Gastrocnemius medialis (tissue), 4 donors: Measurements from ENCODE around the gene CDKAL1. TPM values are rescaled to one million over a fixed set of nuclear protein-coding genes. Genes with fewer than 3 reads are reported as not detected.

ENCODE experiments used
- ATAC-seq, 2 donors: fragments of 150-250 bp; one replicate each; pipeline ENCODE4 v1.9.1; 2016
- DNase-seq, 2 donors: peaks; one replicate each; pipeline ENCODE4 v3.0.0-alpha.2; 2019
- H3K27ac ChIP-seq, 4 donors: fragments of 200-600 bp; sonication (generic); 1 replicate in 1 of 4; 2 replicates in 3 of 4; pipeline ENCODE4 v1.5.1; 2016 to 2018; ENCODE audit warnings: mild to moderate bottlenecking in 2 of 4, moderate library complexity in 1 of 4
- H3K27me3 ChIP-seq, 3 donors: fragments of 200-600 bp; sonication (generic) in 2 of 3; 1 replicate in 1 of 3; 2 replicates in 2 of 3; pipeline versions ENCODE4 v1.5.1 to v1.6.0; 2016 to 2019; ENCODE audit warnings: mild to moderate bottlenecking in 1 of 3, moderate library complexity in 1 of 3
- H3K36me3 ChIP-seq, 2 donors: fragments of 200-600 bp; sonication (generic) in 1 of 2; one replicate each; pipeline ENCODE4 v1.5.1; 2017 to 2018
- H3K4me1 ChIP-seq, 2 donors: fragments of 200-600 bp; sonication (generic) in 1 of 2; one replicate each; pipeline ENCODE4 v1.5.1; 2016 to 2017; ENCODE audit warnings: mild to moderate bottlenecking in 2 of 2
- H3K4me3 ChIP-seq, 4 donors: fragments of 200-600 bp; sonication (generic) in 3 of 4; 1 replicate in 1 of 4; 2 replicates in 3 of 4; pipeline ENCODE4 v1.5.1; 2016 to 2019; ENCODE audit warnings: mild to moderate bottlenecking in 2 of 4
- H3K9me3 ChIP-seq, 3 donors: fragments of 200-600 bp; sonication (generic) in 2 of 3; 1 replicate in 1 of 3; 2 replicates in 2 of 3; pipeline ENCODE4 v1.5.1; 2016 to 2019
- POLR2A ChIP-seq, 2 donors: fragments of 450-650 bp; IDR thresholded peaks; one replicate each; pipeline ENCODE4 v1.6.1; 2017; ENCODE audit warnings: antibody characterized with exemption in 2 of 2, mild to moderate bottlenecking in 2 of 2, moderate library complexity in 2 of 2
- in situ Hi-C, 4 donors: fragments of 200-750 bp; cut with MboI; loops; one replicate each; pipeline versions ENCODE4 v1.15.0 to v1.8.0; 2017; ENCODE audit warnings: low sequenced_read_pairs in 4 of 4
- intact Hi-C: fragments of 100-400 bp; cut with DNase I; formaldehyde crosslinking; loops from one replicate; pipeline ENCODE4 v1.15.1; 2023; ENCODE audit warnings: low total_unique reads
- total RNA-seq, 4 donors: library from RNA; depleted of rRNA; stranded (reverse); fragments of >200 nt; gene quantifications; one replicate each; pipeline versions ENCODE4 v1.1.0 to v1.2.3, GENCODE V29; 2016
- TF ChIP-seq, protein P1 (sequence below), 5 experiments: fragments of 450-650 bp in 3 of 5; fragments of 200-600 bp in 2 of 5; sonication (generic) in 2 of 5; IDR thresholded peaks in 4 of 5; conservative IDR thresholded peaks in 1 of 5; 1 replicate in 4 of 5; 2 replicates in 1 of 5; pipeline ENCODE4 v1.5.1; 2016 to 2019; ENCODE audit warnings: antibody characterized with exemption in 5 of 5, mild to moderate bottlenecking in 3 of 5, moderate library complexity in 3 of 5

Gene CDKAL1
- total RNA-seq, 4 donors from 2014 or later, result 9.6 to 17.0 (median 11.4) TPM

DNA sequence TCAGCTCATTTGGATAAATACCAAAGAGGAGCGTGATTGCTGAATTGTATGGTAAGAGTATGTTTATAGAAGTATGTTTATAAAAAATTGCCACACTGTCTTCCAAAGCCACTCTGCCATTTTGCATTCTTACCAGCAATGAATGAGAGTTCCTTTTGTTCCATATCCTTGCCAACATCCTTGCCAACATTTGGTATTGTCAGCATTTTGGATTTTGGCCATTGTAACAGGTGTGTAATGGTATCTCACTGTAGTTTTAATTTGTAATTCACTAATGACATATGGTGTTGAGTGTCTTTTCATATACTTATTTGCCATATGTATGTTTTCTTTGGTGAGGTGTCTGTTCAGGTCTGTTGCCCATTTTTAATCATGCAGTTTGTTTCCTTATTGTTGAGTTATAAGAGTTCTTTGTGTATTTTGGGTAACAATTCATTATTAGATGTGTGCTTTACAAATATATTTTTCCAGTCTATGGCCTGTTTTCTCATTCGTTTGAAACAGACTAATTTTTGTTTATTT is 539.1 kb downstream of the CDKAL1 start:
- in situ Hi-C loops (no loop called here), intact Hi-C loops (no loop called here)
- DNase-seq (no peak), ATAC-seq (no peak)
- no peak for TF ChIP-seq POLR2A (IDR thresholded peaks at IDR 0.05)
- TF ChIP-seq, protein P1, sequence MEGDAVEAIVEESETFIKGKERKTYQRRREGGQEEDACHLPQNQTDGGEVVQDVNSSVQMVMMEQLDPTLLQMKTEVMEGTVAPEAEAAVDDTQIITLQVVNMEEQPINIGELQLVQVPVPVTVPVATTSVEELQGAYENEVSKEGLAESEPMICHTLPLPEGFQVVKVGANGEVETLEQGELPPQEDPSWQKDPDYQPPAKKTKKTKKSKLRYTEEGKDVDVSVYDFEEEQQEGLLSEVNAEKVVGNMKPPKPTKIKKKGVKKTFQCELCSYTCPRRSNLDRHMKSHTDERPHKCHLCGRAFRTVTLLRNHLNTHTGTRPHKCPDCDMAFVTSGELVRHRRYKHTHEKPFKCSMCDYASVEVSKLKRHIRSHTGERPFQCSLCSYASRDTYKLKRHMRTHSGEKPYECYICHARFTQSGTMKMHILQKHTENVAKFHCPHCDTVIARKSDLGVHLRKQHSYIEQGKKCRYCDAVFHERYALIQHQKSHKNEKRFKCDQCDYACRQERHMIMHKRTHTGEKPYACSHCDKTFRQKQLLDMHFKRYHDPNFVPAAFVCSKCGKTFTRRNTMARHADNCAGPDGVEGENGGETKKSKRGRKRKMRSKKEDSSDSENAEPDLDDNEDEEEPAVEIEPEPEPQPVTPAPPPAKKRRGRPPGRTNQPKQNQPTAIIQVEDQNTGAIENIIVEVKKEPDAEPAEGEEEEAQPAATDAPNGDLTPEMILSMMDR (IDR thresholded peaks at IDR 0.05 in 4 of 5, conservative IDR thresholded peaks at IDR 0.05 in 1 of 5), result no peak
- Histone ChIP-seq H3K9me3 (no peaks in the 10 kb centered on the region), H3K27ac (no peak overlapping the region), H3K27me3 (no peaks in the 10 kb centered on the region), H3K36me3 (no peaks in the 10 kb centered on the region), H3K4me1 (peaks cover 0 to 4% of the 10 kb centered on the region in 2 donors), H3K4me3 (no peak overlapping the region)

DNA sequence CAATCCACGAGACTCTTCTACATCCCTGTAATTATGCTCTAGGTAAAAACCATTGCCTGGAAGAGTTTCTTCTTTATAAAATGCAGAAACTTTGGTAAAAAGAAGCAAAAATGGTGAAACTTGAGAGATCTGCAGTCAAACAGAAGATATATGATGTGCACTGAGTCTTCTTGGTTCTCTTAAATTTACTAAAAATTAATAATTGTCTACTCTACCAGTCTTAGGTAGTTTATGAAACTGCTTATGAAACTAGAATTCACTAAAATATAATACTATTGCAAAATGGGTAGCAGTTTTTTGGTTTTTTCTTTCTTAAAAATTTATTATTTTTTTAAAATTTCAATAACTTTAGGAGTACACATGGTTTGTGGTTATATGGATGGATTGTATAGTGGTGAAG is 540.2 kb downstream of the CDKAL1 start:
- DNase-seq (no peak), ATAC-seq (no peak)
- Histone ChIP-seq H3K4me3 (no peak overlapping the region), H3K9me3 (no peaks in the 10 kb centered on the region), H3K27ac (no peak overlapping the region), H3K4me1 (peaks cover 0 to 4% of the 10 kb centered on the region in 2 donors), H3K27me3 (no peaks in the 10 kb centered on the region), H3K36me3 (no peaks in the 10 kb centered on the region)
- no peak for TF ChIP-seq POLR2A (IDR thresholded peaks at IDR 0.05)
- TF ChIP-seq, protein P1 (IDR thresholded peaks at IDR 0.05 in 4 of 5, conservative IDR thresholded peaks at IDR 0.05 in 1 of 5), result no peak
- intact Hi-C loops (no loop called here), in situ Hi-C loops (no loop called here)

DNA sequence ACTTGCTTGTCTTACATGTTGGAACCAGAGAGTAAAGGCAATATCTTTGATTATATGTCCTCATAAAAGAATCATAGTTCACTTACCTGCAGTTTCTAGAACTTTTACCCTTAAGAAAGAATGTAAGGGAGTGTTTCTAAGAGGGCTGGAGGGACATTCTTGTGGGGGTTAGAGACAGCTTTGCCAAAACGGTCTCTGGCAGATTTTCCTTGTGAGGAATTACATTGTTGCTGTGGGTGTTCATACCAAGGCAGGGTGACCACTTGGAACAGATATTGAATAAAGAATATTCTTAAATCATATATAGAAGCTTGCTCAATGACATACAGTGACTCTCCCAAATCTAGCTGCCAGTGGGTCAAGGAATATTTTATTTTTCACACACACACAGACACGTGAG is 541.7 kb downstream of the CDKAL1 start:
- Histone ChIP-seq H3K4me3 (no peak overlapping the region), H3K9me3 (no peaks in the 10 kb centered on the region), H3K27ac (no peak overlapping the region), H3K36me3 (no peaks in the 10 kb centered on the region), H3K4me1 (peaks cover 0 to 4% of the 10 kb centered on the region in 2 donors), H3K27me3 (no peaks in the 10 kb centered on the region)
- DNase-seq, result no peak
- intact Hi-C loops, result no loop called here
- TF ChIP-seq POLR2A (IDR thresholded peaks at IDR 0.05), result no peak
- TF ChIP-seq, protein P1 (IDR thresholded peaks at IDR 0.05 in 4 of 5, conservative IDR thresholded peaks at IDR 0.05 in 1 of 5), result no peak
- in situ Hi-C loops, result no loop called here
- ATAC-seq, result no peak

DNA sequence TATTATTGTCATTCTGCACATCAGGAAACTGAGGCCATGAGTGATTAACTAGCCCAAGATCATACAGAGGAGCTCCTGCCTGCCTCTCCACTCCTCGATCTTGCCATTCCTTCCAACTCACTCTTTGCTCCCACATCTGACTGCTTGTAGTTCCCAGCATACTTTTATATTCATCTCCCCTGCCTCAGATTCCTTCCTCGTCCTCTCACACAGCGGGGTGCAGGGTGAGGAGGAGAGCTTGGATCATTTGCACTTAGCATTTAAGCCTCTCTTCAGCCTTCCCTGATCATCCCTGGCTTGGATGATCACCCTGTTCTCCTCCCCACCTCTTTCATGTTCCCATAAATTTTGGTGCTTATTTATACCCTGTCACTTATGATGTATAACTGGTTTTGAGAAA is 544.2 kb downstream of the CDKAL1 start:
- Histone ChIP-seq H3K4me3 (no peak overlapping the region), H3K27me3 (no peaks in the 10 kb centered on the region), H3K36me3 (no peaks in the 10 kb centered on the region), H3K4me1 (no peaks in the 10 kb centered on the region), H3K9me3 (no peaks in the 10 kb centered on the region), H3K27ac (no peak overlapping the region)
- TF ChIP-seq, protein P1 (IDR thresholded peaks at IDR 0.05 in 4 of 5, conservative IDR thresholded peaks at IDR 0.05 in 1 of 5), result no peak
- TF ChIP-seq POLR2A (IDR thresholded peaks at IDR 0.05), result no peak
- intact Hi-C loops (no loop called here), in situ Hi-C loops (no loop called here)
- ATAC-seq (no peak), DNase-seq (no peak)

DNA sequence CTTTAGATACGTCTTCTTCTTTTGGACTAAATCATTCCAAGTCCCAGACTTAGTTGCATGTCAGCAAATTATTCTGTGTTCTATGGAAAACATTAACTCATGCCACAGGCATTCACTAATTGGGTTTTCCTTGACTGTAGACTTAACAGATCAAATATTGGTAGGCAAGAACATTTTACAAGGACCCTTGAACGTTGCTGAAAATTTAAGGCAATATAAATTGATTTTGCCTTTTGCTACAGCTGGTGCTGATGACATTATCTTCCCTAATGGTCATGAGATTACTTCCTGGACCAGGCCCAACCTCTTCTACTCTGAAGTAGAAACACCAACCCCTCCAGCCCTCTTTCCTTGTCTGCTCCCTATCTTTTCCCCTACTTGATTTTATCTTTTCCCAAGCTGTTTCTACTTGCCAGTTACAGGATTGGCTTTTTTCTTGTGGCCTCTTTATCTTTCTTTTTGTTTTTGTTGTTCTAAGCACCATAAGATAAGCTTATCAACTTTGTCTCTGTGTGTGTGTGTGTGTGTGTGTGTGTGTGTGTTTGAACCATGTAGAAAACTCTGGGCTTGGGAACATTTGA is 545.3 kb downstream of the CDKAL1 start:
- in situ Hi-C loops, result no loop called here
- H3K36me3 ChIP-seq, result no peaks in the 10 kb centered on the region
- ATAC-seq (no peak), DNase-seq (no peak)
- TF ChIP-seq POLR2A (IDR thresholded peaks at IDR 0.05), result no peak
- TF ChIP-seq, protein P1 (IDR thresholded peaks at IDR 0.05 in 4 of 5, conservative IDR thresholded peaks at IDR 0.05 in 1 of 5), result no peak
- intact Hi-C loops, result no loop called here
- no peaks in the 10 kb centered on the region for H3K9me3 ChIP-seq
- H3K4me3 ChIP-seq, result no peak overlapping the region
- H3K4me1 ChIP-seq, result no peaks in the 10 kb centered on the region
- H3K27me3 ChIP-seq, result no peaks in the 10 kb centered on the region
- H3K27ac ChIP-seq, result no peak overlapping the region
